ENCODE measurements around the gene LRBA.

DNA sequence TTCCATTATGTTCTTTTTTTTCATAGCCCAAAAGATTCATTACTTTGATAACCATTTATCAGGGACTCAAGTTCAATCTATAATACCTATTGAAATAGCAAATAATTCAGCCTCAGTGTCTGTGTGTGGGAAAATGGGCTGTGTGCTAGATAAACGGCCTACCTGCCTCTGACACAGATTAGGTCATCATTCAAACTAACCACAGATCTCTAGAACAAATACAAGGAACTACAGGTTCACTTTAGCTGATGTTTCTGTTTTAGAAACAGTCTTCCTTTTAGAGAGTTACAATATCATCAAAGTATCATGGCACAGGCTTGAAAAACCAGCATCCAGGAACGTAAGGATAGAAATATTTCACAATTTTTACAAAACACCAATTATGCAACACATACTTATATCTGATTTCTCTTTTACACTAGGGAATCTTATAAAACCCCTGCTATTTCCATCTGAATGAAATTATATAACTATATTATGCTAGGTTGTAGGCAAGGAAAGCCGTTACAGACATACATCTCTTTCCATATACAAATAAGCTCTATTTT is 489.7 kb downstream of the LRBA start:
- no peak for TF ChIP-seq POLR2A (IDR thresholded peaks at IDR 0.05; ENCODE audit: low read depth, low read length)
- TF ChIP-seq, protein P1, sequence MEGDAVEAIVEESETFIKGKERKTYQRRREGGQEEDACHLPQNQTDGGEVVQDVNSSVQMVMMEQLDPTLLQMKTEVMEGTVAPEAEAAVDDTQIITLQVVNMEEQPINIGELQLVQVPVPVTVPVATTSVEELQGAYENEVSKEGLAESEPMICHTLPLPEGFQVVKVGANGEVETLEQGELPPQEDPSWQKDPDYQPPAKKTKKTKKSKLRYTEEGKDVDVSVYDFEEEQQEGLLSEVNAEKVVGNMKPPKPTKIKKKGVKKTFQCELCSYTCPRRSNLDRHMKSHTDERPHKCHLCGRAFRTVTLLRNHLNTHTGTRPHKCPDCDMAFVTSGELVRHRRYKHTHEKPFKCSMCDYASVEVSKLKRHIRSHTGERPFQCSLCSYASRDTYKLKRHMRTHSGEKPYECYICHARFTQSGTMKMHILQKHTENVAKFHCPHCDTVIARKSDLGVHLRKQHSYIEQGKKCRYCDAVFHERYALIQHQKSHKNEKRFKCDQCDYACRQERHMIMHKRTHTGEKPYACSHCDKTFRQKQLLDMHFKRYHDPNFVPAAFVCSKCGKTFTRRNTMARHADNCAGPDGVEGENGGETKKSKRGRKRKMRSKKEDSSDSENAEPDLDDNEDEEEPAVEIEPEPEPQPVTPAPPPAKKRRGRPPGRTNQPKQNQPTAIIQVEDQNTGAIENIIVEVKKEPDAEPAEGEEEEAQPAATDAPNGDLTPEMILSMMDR (IDR thresholded peaks at IDR 0.05; ENCODE audit: extremely low read depth in 1 of 2, insufficient read depth in 1 of 2, low read depth in 1 of 2, low read length in 2 of 2), result no peak
- TF ChIP-seq MYC (IDR thresholded peaks at IDR 0.05; ENCODE audit: low read depth, low read length), result no peak
- TF ChIP-seq EZH2 (IDR thresholded peaks at IDR 0.05; ENCODE audit: borderline replicate concordance, low read depth, low read length, severe bottlenecking), result no peak
- TF ChIP-seq FOS (IDR thresholded peaks at IDR 0.05; ENCODE audit: borderline replicate concordance, insufficient read depth, low read length), result no peak
- TF ChIP-seq MAX (IDR thresholded peaks at IDR 0.05; ENCODE audit: insufficient read depth, insufficient read length), result no peak
- no peak for TF ChIP-seq POLR2AphosphoS5 (IDR thresholded peaks at IDR 0.05; ENCODE audit: insufficient read depth, low read depth, low read length)
- TF ChIP-seq JUN (IDR thresholded peaks at IDR 0.05; ENCODE audit: borderline replicate concordance, insufficient read depth, insufficient read length, low read depth), result no peak
